Heart left ventricle (tissue), 13 donors: ENCODE data around the gene DENND4C.

ENCODE experiments used
- CTCF ChIP-seq, 12 donors: fragments of 200-600 bp; sonication (generic) in 4 of 12; IDR thresholded peaks; one replicate each; pipeline versions ENCODE4 v1.5.0 to v1.8.0; 2018 to 2022; ENCODE audit warnings: antibody characterized with exemption in 12 of 12, mild to moderate bottlenecking in 5 of 12
- POLR2A ChIP-seq, 2 donors: fragments of 450-650 bp; IDR thresholded peaks; one replicate each; pipeline ENCODE4 v1.6.1; 2017; ENCODE audit warnings: antibody characterized with exemption in 2 of 2, mild to moderate bottlenecking in 2 of 2, moderate library complexity in 2 of 2
- donor health status: ischemic (EF 13 %, LVEDD 7.1; RV severe dilation, severe dysfunction).
- donor health status: DM: no; HTN: yes; CAD: no.
- donor health status: DM: no; HTN: no; CAD: no.
- donor health status: ischemic (EF 25% LVEDD 6.9; RV normal size, moderate dysfunction).
- donor health status: ischemic (EF 25% LVEDD 5.7; RV mildly dilated, moderate dysfunction).
- donor health status: ischemic (EF 35%, LVEDD 5.7; RV mildly dilated, moderate dysfunction).
- donor health status: nonischemic (EF 11% LVEDD 7.7; RV severe dilation, severe dysfunction).
- donor health status: DM: yes; HTN: yes; CAD: no.
- donor health status: PGD.
- donor health status: ischemic (EF 29% LVEDD 5.4; RV normal size, mild dysfunction).
- donor health status: nonischemic (EF 23%, LVEDD 6.1; RV moderate dilation, normal function).

- TF ChIP-seq CTCF (IDR thresholded peaks at IDR 0.05), result no peak
- TF ChIP-seq POLR2A (IDR thresholded peaks at IDR 0.05), result no peak
Observed at GRCh38 chr9:19229595-19230354, 718 bp upstream of the DENND4C start.
